Gastrocnemius medialis (tissue), 4 donors: ENCODE results near the gene TANGO6. TPM values are rescaled to one million over a fixed set of nuclear protein-coding genes. Genes with fewer than 3 reads are reported as not detected.
A peak's percentile ranks its signal among the peaks of the same experiment; 100 is the strongest.

Source experiments
- ATAC-seq, 2 donors: fragments of 150-250 bp; one replicate each; pipeline ENCODE4 v1.9.1; 2016
- DNase-seq, 2 donors: peaks; one replicate each; pipeline ENCODE4 v3.0.0-alpha.2; 2019
- H3K27ac ChIP-seq, 4 donors: fragments of 200-600 bp; sonication (generic); 1 replicate in 1 of 4; 2 replicates in 3 of 4; pipeline ENCODE4 v1.5.1; 2016 to 2018; ENCODE audit warnings: mild to moderate bottlenecking in 2 of 4, moderate library complexity in 1 of 4
- H3K27me3 ChIP-seq, 3 donors: fragments of 200-600 bp; sonication (generic) in 2 of 3; 1 replicate in 1 of 3; 2 replicates in 2 of 3; pipeline versions ENCODE4 v1.5.1 to v1.6.0; 2016 to 2019; ENCODE audit warnings: mild to moderate bottlenecking in 1 of 3, moderate library complexity in 1 of 3
- H3K36me3 ChIP-seq, 2 donors: fragments of 200-600 bp; sonication (generic) in 1 of 2; one replicate each; pipeline ENCODE4 v1.5.1; 2017 to 2018
- H3K4me1 ChIP-seq, 2 donors: fragments of 200-600 bp; sonication (generic) in 1 of 2; one replicate each; pipeline ENCODE4 v1.5.1; 2016 to 2017; ENCODE audit warnings: mild to moderate bottlenecking in 2 of 2
- H3K4me3 ChIP-seq, 4 donors: fragments of 200-600 bp; sonication (generic) in 3 of 4; 1 replicate in 1 of 4; 2 replicates in 3 of 4; pipeline ENCODE4 v1.5.1; 2016 to 2019; ENCODE audit warnings: mild to moderate bottlenecking in 2 of 4
- H3K9me3 ChIP-seq, 3 donors: fragments of 200-600 bp; sonication (generic) in 2 of 3; 1 replicate in 1 of 3; 2 replicates in 2 of 3; pipeline ENCODE4 v1.5.1; 2016 to 2019
- CTCF ChIP-seq, 5 experiments: fragments of 450-650 bp in 3 of 5; fragments of 200-600 bp in 2 of 5; sonication (generic) in 2 of 5; IDR thresholded peaks in 4 of 5; conservative IDR thresholded peaks in 1 of 5; 1 replicate in 4 of 5; 2 replicates in 1 of 5; pipeline ENCODE4 v1.5.1; 2016 to 2019; ENCODE audit warnings: antibody characterized with exemption in 5 of 5, mild to moderate bottlenecking in 3 of 5, moderate library complexity in 3 of 5
- POLR2A ChIP-seq, 2 donors: fragments of 450-650 bp; IDR thresholded peaks; one replicate each; pipeline ENCODE4 v1.6.1; 2017; ENCODE audit warnings: antibody characterized with exemption in 2 of 2, mild to moderate bottlenecking in 2 of 2, moderate library complexity in 2 of 2
- in situ Hi-C, 4 donors: fragments of 200-750 bp; cut with MboI; loops; one replicate each; pipeline versions ENCODE4 v1.15.0 to v1.8.0; 2017; ENCODE audit warnings: low sequenced_read_pairs in 4 of 4
- intact Hi-C: fragments of 100-400 bp; cut with DNase I; formaldehyde crosslinking; loops from one replicate; pipeline ENCODE4 v1.15.1; 2023; ENCODE audit warnings: low total_unique reads
- total RNA-seq, 4 donors: library from RNA; depleted of rRNA; stranded (reverse); fragments of >200 nt; gene quantifications; one replicate each; pipeline versions ENCODE4 v1.1.0 to v1.2.3, GENCODE V29; 2016

The TANGO6 gene
- total RNA-seq, 4 donors from 2014 or later = 13.6 to 20.0 (median 17.8) TPM

GRCh38 chr16:68961778-68962402 is 118.6 kb downstream of the TANGO6 start:
- Histone ChIP-seq H3K27ac (peak overlapping the region in 3 of 4 donors; percentile 16 to 64 (median 53)), H3K4me3 (no peak overlapping the region), H3K36me3 (no peaks in the 10 kb centered on the region), H3K9me3 (no peaks in the 10 kb centered on the region), H3K4me1 (no peaks in the 10 kb centered on the region), H3K27me3 (no peaks in the 10 kb centered on the region)
- intact Hi-C loops = no loop called here
- peak in 1 of 2 donors; percentile 60 for ATAC-seq
- TF ChIP-seq CTCF (IDR thresholded peaks at IDR 0.05 in 4 of 5, conservative IDR thresholded peaks at IDR 0.05 in 1 of 5) = no peak
- no peak for DNase-seq
- in situ Hi-C loops = no loop called here

- Histone ChIP-seq H3K4me3 (no peak overlapping the region), H3K9me3 (no peaks in the 10 kb centered on the region), H3K27me3 (no peaks in the 10 kb centered on the region), H3K36me3 (peaks cover 0 to 12% of the 10 kb centered on the region in 2 donors), H3K27ac (no peak overlapping the region), H3K4me1 (no peaks in the 10 kb centered on the region)
- no peak for ATAC-seq
- DNase-seq = no peak
- in situ Hi-C loops = no loop called here
- intact Hi-C loops = no loop called here
- no peak for TF ChIP-seq POLR2A (IDR thresholded peaks at IDR 0.05)
- no peak for TF ChIP-seq CTCF (IDR thresholded peaks at IDR 0.05 in 4 of 5, conservative IDR thresholded peaks at IDR 0.05 in 1 of 5)
Measured at GRCh38 chr16:68969338-68969737, 126.0 kb downstream of the TANGO6 start.

- Histone ChIP-seq H3K36me3 (peaks cover 0 to 22% of the 10 kb centered on the region in 2 donors), H3K27me3 (no peaks in the 10 kb centered on the region), H3K4me1 (no peaks in the 10 kb centered on the region), H3K4me3 (no peak overlapping the region), H3K9me3 (no peaks in the 10 kb centered on the region), H3K27ac (no peak overlapping the region)
- in situ Hi-C loops (no loop called here), intact Hi-C loops (no loop called here)
- ATAC-seq (no peak), DNase-seq (no peak)
- TF ChIP-seq CTCF (IDR thresholded peaks at IDR 0.05 in 4 of 5, conservative IDR thresholded peaks at IDR 0.05 in 1 of 5) = no peak
Measured at GRCh38 chr16:68972013-68972412, 128.7 kb downstream of the TANGO6 start.

DNA sequence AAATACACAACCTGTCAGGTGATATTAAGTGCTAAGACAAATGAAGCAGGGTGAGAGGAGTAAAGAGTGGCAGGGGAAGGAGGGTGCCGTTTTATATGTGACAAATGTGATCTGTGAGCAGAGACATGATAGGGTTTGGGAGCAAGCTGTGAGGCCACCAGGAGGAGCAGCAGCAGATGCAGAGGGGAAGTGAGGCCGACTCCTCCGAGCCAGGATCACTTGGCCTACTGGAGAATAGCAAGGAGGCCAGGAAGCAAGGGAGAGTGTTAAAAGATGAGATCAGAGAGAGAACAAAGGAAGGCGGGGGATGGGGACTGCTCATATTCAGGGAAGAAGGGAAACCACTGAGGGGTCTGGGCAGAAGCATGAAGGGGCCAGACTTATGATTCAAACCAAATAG is 129.4 kb downstream of the TANGO6 start:
- in situ Hi-C loops = no loop called here
- Histone ChIP-seq H3K36me3 (peaks cover 0 to 22% of the 10 kb centered on the region in 2 donors), H3K9me3 (no peaks in the 10 kb centered on the region), H3K4me1 (no peaks in the 10 kb centered on the region), H3K27me3 (no peaks in the 10 kb centered on the region), H3K27ac (no peak overlapping the region), H3K4me3 (no peak overlapping the region)
- intact Hi-C loops = no loop called here
- ATAC-seq (no peak), DNase-seq (no peak)
- no peak for TF ChIP-seq POLR2A (IDR thresholded peaks at IDR 0.05)
- no peak for TF ChIP-seq CTCF (IDR thresholded peaks at IDR 0.05 in 4 of 5, conservative IDR thresholded peaks at IDR 0.05 in 1 of 5)

DNA sequence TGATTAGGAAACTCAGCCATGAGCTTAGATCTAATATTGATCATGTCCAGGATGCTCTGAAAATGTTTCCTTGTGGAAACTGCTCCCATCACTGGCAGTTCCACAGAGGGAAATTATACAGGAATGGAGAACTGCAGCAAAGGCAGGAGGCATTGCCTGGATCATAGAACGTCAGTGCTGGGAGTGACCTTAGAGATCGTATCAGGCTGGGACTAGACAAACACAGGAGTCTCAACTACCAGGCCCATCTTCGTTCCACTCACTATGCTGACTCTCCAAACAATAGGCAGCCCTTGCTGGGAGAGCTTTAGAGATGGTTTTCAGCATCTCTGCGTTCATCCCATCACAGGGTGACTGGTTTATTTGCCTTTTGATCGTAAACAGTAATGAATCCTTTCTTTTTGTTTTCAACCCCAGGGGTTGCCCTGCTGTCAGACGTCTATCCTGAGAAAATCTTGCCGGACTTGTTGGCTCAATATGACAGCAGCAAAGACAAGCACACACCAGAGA is 130.3 kb downstream of the TANGO6 start:
- no peaks in the 10 kb centered on the region for H3K9me3 ChIP-seq
- no peak for ATAC-seq
- peaks cover 0 to 22% of the 10 kb centered on the region in 2 donors for H3K36me3 ChIP-seq
- TF ChIP-seq CTCF (IDR thresholded peaks at IDR 0.05 in 4 of 5, conservative IDR thresholded peaks at IDR 0.05 in 1 of 5) = no peak
- no peak for TF ChIP-seq POLR2A (IDR thresholded peaks at IDR 0.05)
- no peaks in the 10 kb centered on the region for H3K27me3 ChIP-seq
- H3K4me1 ChIP-seq = no peaks in the 10 kb centered on the region
- in situ Hi-C loops (no loop called here), intact Hi-C loops (no loop called here)
- no peak overlapping the region for H3K27ac ChIP-seq
- DNase-seq = no peak
- no peak overlapping the region for H3K4me3 ChIP-seq
